ENCODE results near the gene PDZRN3. TPM values are rescaled to one million over a fixed set of nuclear protein-coding genes. Genes with fewer than 3 reads are reported as not detected.

Gene PDZRN3
- total and polyA plus RNA-seq, 4 donors, result 7.3 to 36.4 (median 16.3) TPM

- WGBS, 2 donors, result 71 to 80% methylated on average over 3 of the region's 3 CpGs
- Histone ChIP-seq H3K36me3 (ENCODE audit: control insufficient read depth in 4 of 4, insufficient read depth in 4 of 4, low read length in 4 of 4) (no peaks in the 10 kb centered on the region), H3K9ac (ENCODE audit: insufficient read depth in 1 of 2, low read length in 2 of 2) (no peak overlapping the region), H3K4me1 (ENCODE audit: control insufficient read depth in 5 of 5, insufficient read depth in 5 of 5, low read length in 5 of 5) (peaks cover 0 to 28% (median 0%) of the 10 kb centered on the region in 5 donors), H3K4me3 (no peak overlapping the region), H3K27ac (ENCODE audit: low read depth in 1 of 2, low read length in 1 of 2) (no peak overlapping the region), H3K9me3 (ENCODE audit: control insufficient read depth in 4 of 4, insufficient read depth in 3 of 4, low read length in 3 of 4) (no peaks in the 10 kb centered on the region), H3K27me3 (ENCODE audit: control insufficient read depth in 3 of 3, insufficient read depth in 3 of 3, low read length in 2 of 3) (no peaks in the 10 kb centered on the region)
- no peak for DNase-seq
- no peak for TF ChIP-seq CTCF (IDR thresholded peaks at IDR 0.05; ENCODE audit: control extremely low read depth, extremely low read depth)
- no peak for ATAC-seq (ENCODE audit: insufficient read depth, low FRiP score)
These were observed 28.2 kb upstream of the PDZRN3 start for GRCh38 chr3:73652896-73653295.

- no peaks in the 10 kb centered on the region for H3K9me3 ChIP-seq (ENCODE audit: control insufficient read depth in 4 of 4, insufficient read depth in 3 of 4, low read length in 3 of 4)
- H3K27me3 ChIP-seq (ENCODE audit: control insufficient read depth in 3 of 3, insufficient read depth in 3 of 3, low read length in 2 of 3), result no peaks in the 10 kb centered on the region
- H3K9ac ChIP-seq (ENCODE audit: insufficient read depth in 1 of 2, low read length in 2 of 2), result no peak overlapping the region
- no peak overlapping the region for H3K27ac ChIP-seq (ENCODE audit: low read depth in 1 of 2, low read length in 1 of 2)
- TF ChIP-seq CTCF (IDR thresholded peaks at IDR 0.05; ENCODE audit: control extremely low read depth, extremely low read depth), result no peak
- peaks cover 0 to 6% (median 0%) of the 10 kb centered on the region in 5 donors for H3K4me1 ChIP-seq (ENCODE audit: control insufficient read depth in 5 of 5, insufficient read depth in 5 of 5, low read length in 5 of 5)
- no peak overlapping the region for H3K4me3 ChIP-seq
- H3K36me3 ChIP-seq (ENCODE audit: control insufficient read depth in 4 of 4, insufficient read depth in 4 of 4, low read length in 4 of 4), result no peaks in the 10 kb centered on the region
- DNase-seq (no peak), ATAC-seq (ENCODE audit: insufficient read depth, low FRiP score) (no peak)
These were observed 12.3 kb upstream of the PDZRN3 start for GRCh38 chr3:73637042-73637441.

GRCh38 chr3:73635254-73635653 is 10.5 kb upstream of the PDZRN3 start:
- DNase-seq, result no peak
- no peaks in the 10 kb centered on the region for H3K36me3 ChIP-seq (ENCODE audit: control insufficient read depth in 4 of 4, insufficient read depth in 4 of 4, low read length in 4 of 4)
- H3K27ac ChIP-seq (ENCODE audit: low read depth in 1 of 2, low read length in 1 of 2), result no peak overlapping the region
- ATAC-seq (ENCODE audit: insufficient read depth, low FRiP score), result no peak
- H3K4me1 ChIP-seq (ENCODE audit: control insufficient read depth in 5 of 5, insufficient read depth in 5 of 5, low read length in 5 of 5), result peaks cover 0 to 6% (median 0%) of the 10 kb centered on the region in 5 donors
- H3K9ac ChIP-seq (ENCODE audit: insufficient read depth in 1 of 2, low read length in 2 of 2), result no peak overlapping the region
- H3K27me3 ChIP-seq (ENCODE audit: control insufficient read depth in 3 of 3, insufficient read depth in 3 of 3, low read length in 2 of 3), result no peaks in the 10 kb centered on the region
- WGBS, 2 donors, result 0% methylated on average over 1 of the region's 1 CpG
- no peak for TF ChIP-seq CTCF (IDR thresholded peaks at IDR 0.05; ENCODE audit: control extremely low read depth, extremely low read depth)
- no peak overlapping the region for H3K4me3 ChIP-seq
- H3K9me3 ChIP-seq (ENCODE audit: control insufficient read depth in 4 of 4, insufficient read depth in 3 of 4, low read length in 3 of 4), result no peaks in the 10 kb centered on the region

GRCh38 chr3:73633916-73634344 is 9.2 kb upstream of the PDZRN3 start:
- WGBS, 2 donors, result 82 to 92% methylated on average over 3 of the region's 3 CpGs
- DNase-seq, result peak in 1 of 3 donors; percentile 37
- Histone ChIP-seq H3K9me3 (ENCODE audit: control insufficient read depth in 4 of 4, insufficient read depth in 3 of 4, low read length in 3 of 4) (no peaks in the 10 kb centered on the region), H3K4me1 (ENCODE audit: control insufficient read depth in 5 of 5, insufficient read depth in 5 of 5, low read length in 5 of 5) (peaks cover 0 to 6% (median 0%) of the 10 kb centered on the region in 5 donors), H3K36me3 (ENCODE audit: control insufficient read depth in 4 of 4, insufficient read depth in 4 of 4, low read length in 4 of 4) (no peaks in the 10 kb centered on the region), H3K9ac (ENCODE audit: insufficient read depth in 1 of 2, low read length in 2 of 2) (no peak overlapping the region), H3K27ac (ENCODE audit: low read depth in 1 of 2, low read length in 1 of 2) (no peak overlapping the region), H3K4me3 (no peak overlapping the region), H3K27me3 (ENCODE audit: control insufficient read depth in 3 of 3, insufficient read depth in 3 of 3, low read length in 2 of 3) (no peaks in the 10 kb centered on the region)
- no peak for TF ChIP-seq CTCF (IDR thresholded peaks at IDR 0.05; ENCODE audit: control extremely low read depth, extremely low read depth)
- no peak for ATAC-seq (ENCODE audit: insufficient read depth, low FRiP score)
